ENCODE data around the gene DNAJC6. TPM values are rescaled to one million over a fixed set of nuclear protein-coding genes. Genes with fewer than 3 reads are reported as not detected.

Gene DNAJC6
- 1 to 10 TPM in 3 of 6 experiments, under 1 TPM in 3; 0.46 to 2.9 (median 1.2) TPM for total RNA-seq
- long read RNA-seq: 0 reads

- Histone ChIP-seq H3K4me1 (peaks cover 0 to 8% (median 0%) of the 10 kb centered on the region in 4 donors), H3K27me3 (peaks cover 0 to 3% of the 10 kb centered on the region in 2 donors), H3K9me3 (no peaks in the 10 kb centered on the region), H3K36me3 (no peaks in the 10 kb centered on the region), H3K4me3 (peak within 1 kb of the TSS in 1 of 3 donors; percentile 40), H3K27ac (no peak within 1 kb of the TSS)
- no peak for TF ChIP-seq POLR2A (IDR thresholded peaks at IDR 0.05)
- TF ChIP-seq CTCF (IDR thresholded peaks at IDR 0.05): no peak
- intact Hi-C loops (cut with DNase I): no loop called here
- ATAC-seq (peak; percentile 88 to 98 (median 94)), DNase-seq (peak; percentile 60 to 70 (median 68))
- WGBS (ENCODE audit: insufficient coverage, low coverage, low lambda C conversion rate, missing lambda C conversion rate): 8% methylated on average over 22 of the region's 75 CpGs
Measured at GRCh38 chr1:65309304-65310077, at the start of gene DNAJC6. DNAJC6 (plus strand) TSS chr1:65309543; CDS start chr1:65309746, 203 bp downstream.

GRCh38 chr1:65259816-65260215, 49.5 kb upstream of the DNAJC6 start:
- intact Hi-C loops (cut with DNase I): no loop called here
- TF ChIP-seq POLR2A (IDR thresholded peaks at IDR 0.05): no peak
- DNase-seq (no peak), ATAC-seq (no peak)
- 57% methylated on average over 3 of the region's 3 CpGs for WGBS (ENCODE audit: insufficient coverage, low coverage, low lambda C conversion rate, missing lambda C conversion rate)
- H3K4me3 ChIP-seq: no peak overlapping the region
- peaks cover 0 to 4% (median 0%) of the 10 kb centered on the region in 4 donors for H3K4me1 ChIP-seq
- H3K9me3 ChIP-seq: no peaks in the 10 kb centered on the region
- H3K27ac ChIP-seq: no peak overlapping the region
- H3K36me3 ChIP-seq: no peaks in the 10 kb centered on the region
- H3K27me3 ChIP-seq: no peaks in the 10 kb centered on the region

GRCh38 chr1:65260851-65261473, 48.4 kb upstream of the DNAJC6 start:
- no peak overlapping the region for H3K27ac ChIP-seq
- TF ChIP-seq CTCF (IDR thresholded peaks at IDR 0.05) (no peak), POLR2A (IDR thresholded peaks at IDR 0.05) (no peak)
- no peaks in the 10 kb centered on the region for H3K9me3 ChIP-seq
- peaks cover 0 to 11% (median 0%) of the 10 kb centered on the region in 4 donors for H3K4me1 ChIP-seq
- ATAC-seq (peak in 1 of 4 donors; percentile 33), DNase-seq (no peak)
- WGBS (ENCODE audit: insufficient coverage, low coverage, low lambda C conversion rate, missing lambda C conversion rate): 67% methylated on average over 4 of the region's 4 CpGs
- H3K27me3 ChIP-seq: no peaks in the 10 kb centered on the region
- H3K36me3 ChIP-seq: no peaks in the 10 kb centered on the region
- intact Hi-C loops (cut with DNase I): no loop called here
- H3K4me3 ChIP-seq: no peak overlapping the region

GRCh38 chr1:65263286-65263685, 46.1 kb upstream of the DNAJC6 start:
- ATAC-seq: no peak
- 79% methylated on average over 1 of the region's 1 CpG for WGBS (ENCODE audit: insufficient coverage, low coverage, low lambda C conversion rate, missing lambda C conversion rate)
- intact Hi-C loops (cut with DNase I): no loop called here
- Histone ChIP-seq H3K27me3 (no peaks in the 10 kb centered on the region), H3K9me3 (no peaks in the 10 kb centered on the region), H3K36me3 (no peaks in the 10 kb centered on the region), H3K4me1 (peaks cover 0 to 11% (median 0%) of the 10 kb centered on the region in 4 donors), H3K27ac (no peak overlapping the region), H3K4me3 (no peak overlapping the region)
- TF ChIP-seq CTCF (IDR thresholded peaks at IDR 0.05) (no peak), POLR2A (IDR thresholded peaks at IDR 0.05) (no peak)
- DNase-seq: no peak
